ENCODE measurements around the gene MYBL2. TPM values are rescaled to one million over a fixed set of nuclear protein-coding genes. Genes with fewer than 3 reads are reported as not detected.

The MYBL2 gene
- total RNA-seq, 1 experiment from 2014 or later = 159 TPM

DNA sequence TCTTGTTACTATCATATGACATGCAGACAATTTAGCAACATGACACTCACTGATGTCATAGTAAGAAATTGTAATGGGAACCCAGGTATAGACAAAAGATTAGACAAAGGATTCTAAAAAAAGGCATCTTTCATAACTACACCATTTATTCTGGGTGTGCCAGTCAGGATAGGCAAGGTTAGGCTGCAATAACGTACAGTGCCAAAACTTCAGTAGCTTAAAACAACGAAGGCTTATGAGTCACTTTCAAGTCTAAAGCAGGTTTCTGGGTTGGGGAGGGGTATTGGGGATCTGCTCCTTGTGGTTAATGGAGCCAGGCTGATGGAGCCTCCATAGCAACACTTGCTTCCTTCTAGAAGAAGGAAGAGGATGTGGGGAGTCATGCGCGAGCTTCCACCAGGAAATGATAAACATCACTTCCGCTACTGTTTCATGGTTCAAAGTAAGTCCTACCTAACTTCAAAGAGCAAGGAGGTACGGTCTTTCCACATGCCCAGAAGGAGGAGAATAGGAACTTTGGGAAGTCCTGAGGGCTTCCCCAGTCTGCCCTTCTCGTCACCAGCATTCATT, 61.9 kb downstream of the MYBL2 start:
- H3K14ac ChIP-seq (ENCODE audit: insufficient read depth, low read length) = no peak overlapping the region
- no peak overlapping the region for H4K91ac ChIP-seq (ENCODE audit: insufficient read length, low read depth, low read length)
- no peak overlapping the region for H3K4me3 Mint-ChIP-seq
- no CpG with 5 or more reads among the region's 7 CpGs for WGBS (ENCODE audit: extremely low coverage, insufficient read length, low lambda C conversion rate)
- H3K9me3 ChIP-seq (ENCODE audit: control insufficient read depth, low read depth, low read length) = no peaks in the 10 kb centered on the region
- no peaks in the 10 kb centered on the region for H4K20me1 ChIP-seq (ENCODE audit: control insufficient read depth, insufficient read depth, insufficient read length)
- H3K27me3 ChIP-seq (ENCODE audit: insufficient read depth, low read length) = no peaks in the 10 kb centered on the region
- H4K8ac ChIP-seq (replicated peaks; ENCODE audit: insufficient read length, low read depth, low read length) = no peak overlapping the region
- no peak overlapping the region for H3T11ph ChIP-seq (ENCODE audit: low read length)
- H3K27ac ChIP-seq (ENCODE audit: insufficient read length, low read depth, low read length) = no peak overlapping the region
- H3K79me2 ChIP-seq (ENCODE audit: insufficient read depth, low read length) = no peaks in the 10 kb centered on the region
- no peak overlapping the region for H3K4me2 ChIP-seq (ENCODE audit: insufficient read depth, insufficient read length, low read length)
- H3K9me3 Mint-ChIP-seq = no peaks in the 10 kb centered on the region
- no peak for DNase-seq
- H2BK120ac ChIP-seq (ENCODE audit: low read depth, low read length, poor library complexity, severe bottlenecking) = no peak overlapping the region
- H3K27me3 Mint-ChIP-seq (ENCODE audit: low read depth) = peaks cover 2% of the 10 kb centered on the region
- H2AFZ ChIP-seq (ENCODE audit: low read length) = no peak overlapping the region
- H3K79me1 ChIP-seq (ENCODE audit: insufficient read depth, low read depth, low read length, poor library complexity, severe bottlenecking) = no peaks in the 10 kb centered on the region
- TF ChIP-seq CTCF (conservative IDR thresholded peaks at IDR 0.05) = no peak
- no peak overlapping the region for H4K5ac ChIP-seq (ENCODE audit: insufficient read length, low read depth, low read length)
- H2BK15ac ChIP-seq (ENCODE audit: low read depth, low read length) = no peak overlapping the region
- no peaks in the 10 kb centered on the region for H3K36me3 Mint-ChIP-seq (ENCODE audit: insufficient read depth in 1 of 3, low read depth in 3 of 3)
- no peak overlapping the region for H3K27ac Mint-ChIP-seq
- H3K18ac ChIP-seq (ENCODE audit: insufficient read length, low read depth, low read length) = no peak overlapping the region
- H3K23me2 ChIP-seq (ENCODE audit: insufficient read length, low read depth, low read length, poor library complexity, severe bottlenecking) = no peaks in the 10 kb centered on the region
- no peak overlapping the region for H2BK5ac ChIP-seq (ENCODE audit: insufficient read length, low read length)
- H3K9ac ChIP-seq (ENCODE audit: extremely low read depth, insufficient read length, low read length) = no peak overlapping the region
- H3K4me1 ChIP-seq (ENCODE audit: insufficient read depth, low read length) = no peaks in the 10 kb centered on the region; the same call in 1 of the 2 replicates
- no peak overlapping the region for H2BK12ac ChIP-seq (ENCODE audit: insufficient read length, low read depth, low read length)
- no peak overlapping the region for H2BK20ac ChIP-seq (ENCODE audit: low read depth, low read length, poor library complexity, severe bottlenecking)
- H3K4me1 Mint-ChIP-seq = peaks cover 11% of the 10 kb centered on the region in 2 experiments
- H3K4ac ChIP-seq (ENCODE audit: low read depth, low read length) = no peak overlapping the region
- H2AK5ac ChIP-seq (ENCODE audit: insufficient read length, low read length) = no peak overlapping the region
- H3K56ac ChIP-seq (ENCODE audit: insufficient read length, low read depth, low read length) = no peak overlapping the region
- no peak overlapping the region for H3K23ac ChIP-seq (ENCODE audit: insufficient read length, low read depth, low read length)

Measured in H9 (cell line).